Psoas muscle (tissue), 8 donors: ENCODE data around the gene KIAA1671. TPM values are rescaled to one million over a fixed set of nuclear protein-coding genes. Genes with fewer than 3 reads are reported as not detected.
A peak's percentile ranks its signal among the peaks of the same experiment; 100 is the strongest.

Experiments
- ATAC-seq, 4 donors: fragments of 200-7000 bp; cut with Tn5 transposase; one replicate each; pipeline ENCODE4 v1.9.1; 2020; ENCODE audit warnings: moderate library complexity in 3 of 4, mild to moderate bottlenecking in 2 of 4
- DNase-seq, 2 donors: peaks; one replicate each; pipeline ENCODE4 v3.0.0-alpha.2; 2020
- H3K27ac ChIP-seq: fragments of 200-600 bp; one replicate; pipeline ENCODE4 v1.8.0; 2022
- H3K27me3 ChIP-seq, 3 donors: fragments of 200-600 bp in 1 of 3; one replicate each; pipeline versions ENCODE4 v1.6.1 to v1.8.0; 2013 to 2022; ENCODE audit warnings: low read length in 2 of 3, mild to moderate bottlenecking in 2 of 3, moderate library complexity in 1 of 3; ENCODE audit not compliant: insufficient read depth in 3 of 3
- H3K36me3 ChIP-seq, 2 donors: fragments of 200-600 bp in 1 of 2; one replicate each; pipeline versions ENCODE4 v1.6.1 to v1.8.0; 2013 to 2022; ENCODE audit warnings: low read depth in 1 of 2, mild to moderate bottlenecking in 1 of 2, moderate library complexity in 1 of 2; ENCODE audit not compliant: insufficient read depth in 1 of 2
- H3K4me1 ChIP-seq: fragments of 200-600 bp; one replicate; pipeline ENCODE4 v1.8.0; 2022
- H3K4me3 ChIP-seq: fragments of 200-600 bp; one replicate; pipeline ENCODE4 v1.8.0; 2022; ENCODE audit warnings: mild to moderate bottlenecking
- H3K9me3 ChIP-seq: fragments of 200-600 bp; one replicate; pipeline ENCODE4 v1.8.0; 2022
- WGBS, 3 donors: extraction: QIAGEN DNeasy Blood & Tissue Kit; methylation state at CpG; one replicate each; pipeline versions ENCODE4 v1.1.6 to v1.1.7; 2013; 5-methylcytosine and 5-hydroxymethylcytosine counted together
- intact Hi-C, 2 donors: fragments of 100-400 bp; cut with DNase I; formaldehyde crosslinking; loops; one replicate each; pipeline versions ENCODE4 v1.11.0 to v1.14.2; 2022
- polyA plus RNA-seq, 3 donors: library from polyadenylated mRNA; stranded (reverse); fragments of 200-250 nt; gene quantifications; one replicate each; pipeline ENCODE4 v1.2.3, GENCODE V29; 2013
- total RNA-seq, 4 donors: library from RNA; stranded (reverse); fragmentation: NEBNext Ultra II Directional in 2 of 4; extraction: Animal tissue kit (Norgen Biotek cat#: 25700) in 2 of 4; gene quantifications; one replicate each; pipeline versions ENCODE4 v1.2.1 to v1.2.4, GENCODE V29; 2021 to 2023
- TF ChIP-seq, protein P1 (sequence below): fragments of 200-600 bp; IDR thresholded peaks from one replicate; pipeline ENCODE4 v1.8.0; 2022; ENCODE audit warnings: antibody characterized with exemption
- donor health status: healthy with polysubstance abuse.
- donor health status: DM: no; HTN: no; CAD: no; lungs with moderate emphysema.
- donor health status: Bipolar disorder and iron deficiency.
- donor health status: healthy.
- donor health status: DM: yes; HTN: yes; CAD: no.
- donor health status: DM: no; HTN: no; CAD: no.
- donor health status: DM: no; HTN: no; CAD: no.
- donor health status: DM: yes; HTN: yes; CAD: no.

The KIAA1671 gene
- total and polyA plus RNA-seq, 7 donors: 1.9 to 56.9 (median 15.8) TPM

DNA sequence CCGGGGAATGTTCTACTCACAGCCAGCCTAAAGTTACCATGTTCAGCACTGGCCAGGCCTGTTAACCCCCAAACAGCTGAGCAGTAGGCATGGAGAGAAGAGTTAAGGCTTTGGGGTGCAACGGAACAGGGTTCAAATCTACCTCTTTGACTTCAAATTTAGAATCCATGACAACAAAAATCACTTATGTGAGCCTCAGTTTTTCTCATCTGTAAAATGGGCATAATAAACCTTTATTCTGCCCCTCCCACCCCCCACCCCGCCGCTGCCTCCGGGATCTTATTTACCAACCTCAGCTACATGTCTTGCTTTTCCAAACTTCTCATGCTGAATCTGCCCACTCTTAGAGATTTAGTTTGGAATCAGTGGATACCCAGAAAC is 134.4 kb downstream of the KIAA1671 start:
- TF ChIP-seq, protein P1, sequence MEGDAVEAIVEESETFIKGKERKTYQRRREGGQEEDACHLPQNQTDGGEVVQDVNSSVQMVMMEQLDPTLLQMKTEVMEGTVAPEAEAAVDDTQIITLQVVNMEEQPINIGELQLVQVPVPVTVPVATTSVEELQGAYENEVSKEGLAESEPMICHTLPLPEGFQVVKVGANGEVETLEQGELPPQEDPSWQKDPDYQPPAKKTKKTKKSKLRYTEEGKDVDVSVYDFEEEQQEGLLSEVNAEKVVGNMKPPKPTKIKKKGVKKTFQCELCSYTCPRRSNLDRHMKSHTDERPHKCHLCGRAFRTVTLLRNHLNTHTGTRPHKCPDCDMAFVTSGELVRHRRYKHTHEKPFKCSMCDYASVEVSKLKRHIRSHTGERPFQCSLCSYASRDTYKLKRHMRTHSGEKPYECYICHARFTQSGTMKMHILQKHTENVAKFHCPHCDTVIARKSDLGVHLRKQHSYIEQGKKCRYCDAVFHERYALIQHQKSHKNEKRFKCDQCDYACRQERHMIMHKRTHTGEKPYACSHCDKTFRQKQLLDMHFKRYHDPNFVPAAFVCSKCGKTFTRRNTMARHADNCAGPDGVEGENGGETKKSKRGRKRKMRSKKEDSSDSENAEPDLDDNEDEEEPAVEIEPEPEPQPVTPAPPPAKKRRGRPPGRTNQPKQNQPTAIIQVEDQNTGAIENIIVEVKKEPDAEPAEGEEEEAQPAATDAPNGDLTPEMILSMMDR: no peak
- intact Hi-C loops: loop anchor here in 1 of 2 donors (5.0 kb wide), 1 partner anchor 265 kb away; no protein-coding TSS in a partner anchor
- 56 to 62% (median 60%) methylated on average over 5 of the region's 5 CpGs for whole genome bisulfite sequencing, 3 donors
- no peaks in the 10 kb centered on the region for H3K36me3 ChIP-seq
- no peak overlapping the region for H3K4me3 ChIP-seq
- DNase-seq (no peak), ATAC-seq (no peak)
- H3K9me3 ChIP-seq: no peaks in the 10 kb centered on the region
- no peaks in the 10 kb centered on the region for H3K4me1 ChIP-seq
- no peaks in the 10 kb centered on the region for H3K27me3 ChIP-seq
- H3K27ac ChIP-seq: no peak overlapping the region

DNA sequence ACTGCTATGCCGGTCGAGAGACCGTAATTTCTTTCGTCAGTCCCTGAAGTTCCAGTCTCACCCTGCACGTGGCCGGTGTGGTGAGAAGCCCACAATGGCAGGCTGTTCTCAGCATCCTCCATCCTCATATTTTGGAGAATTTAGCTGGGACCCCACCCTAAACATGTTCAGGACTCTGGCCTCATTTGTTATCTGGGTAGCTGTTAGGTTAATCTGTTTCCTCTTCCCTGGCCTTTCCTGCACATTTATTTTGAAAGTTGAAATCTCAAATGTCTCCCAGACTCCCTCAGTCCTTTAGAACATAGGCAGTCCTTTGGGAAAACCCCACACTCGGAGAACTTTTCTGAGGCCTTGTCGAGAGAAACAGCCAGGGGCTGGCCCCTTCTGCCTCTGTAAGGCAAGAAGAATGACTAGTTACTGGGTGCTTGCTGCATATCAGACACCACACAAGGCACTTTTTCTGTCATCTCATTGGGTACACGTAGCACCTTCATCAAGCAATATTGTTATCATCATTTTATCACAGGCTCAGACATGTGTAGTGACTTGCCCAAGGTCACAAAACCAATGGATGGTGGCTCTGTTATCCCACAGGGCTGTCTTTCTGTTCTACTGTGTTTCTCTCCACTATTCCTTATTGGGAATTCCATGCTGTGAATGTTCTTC is 137.8 kb downstream of the KIAA1671 start:
- no peaks in the 10 kb centered on the region for H3K36me3 ChIP-seq
- ATAC-seq (no peak), DNase-seq (no peak)
- intact Hi-C loops: no loop called here
- H3K4me1 ChIP-seq: no peaks in the 10 kb centered on the region
- H3K27ac ChIP-seq: peak overlapping the region; percentile 4
- H3K4me3 ChIP-seq: no peak overlapping the region
- no peaks in the 10 kb centered on the region for H3K27me3 ChIP-seq
- WGBS, 3 donors: 65 to 71% (median 71%) methylated on average over 9 of the region's 9 CpGs
- H3K9me3 ChIP-seq: no peaks in the 10 kb centered on the region
- TF ChIP-seq, protein P1: no peak

DNA sequence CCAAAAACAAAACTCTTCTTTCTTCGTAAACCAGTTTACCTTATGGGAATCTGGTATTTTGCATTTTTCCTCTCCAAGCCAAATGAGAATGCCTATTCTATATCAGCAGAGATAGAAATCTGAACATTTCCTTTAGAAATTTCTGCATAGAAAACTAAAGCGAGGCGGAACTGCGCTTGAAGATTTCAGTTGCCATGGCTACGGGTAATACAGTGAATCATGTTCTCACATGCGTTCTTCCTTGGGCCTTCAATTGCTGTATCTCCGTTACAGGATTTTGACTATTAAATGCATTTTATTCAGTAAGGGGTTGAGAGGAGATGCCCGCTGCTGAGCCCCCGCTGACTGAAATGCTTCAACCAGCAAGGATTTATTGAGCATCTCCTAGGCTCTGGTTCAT is 138.9 kb downstream of the KIAA1671 start:
- H3K27me3 ChIP-seq: no peaks in the 10 kb centered on the region
- H3K9me3 ChIP-seq: no peaks in the 10 kb centered on the region
- ATAC-seq (no peak), DNase-seq (no peak)
- no peak overlapping the region for H3K4me3 ChIP-seq
- TF ChIP-seq, protein P1: no peak
- H3K27ac ChIP-seq: no peak overlapping the region
- no peaks in the 10 kb centered on the region for H3K36me3 ChIP-seq
- WGBS, 3 donors: 87 to 91% (median 91%) methylated on average over 9 of the region's 9 CpGs
- intact Hi-C loops: no loop called here
- H3K4me1 ChIP-seq: no peaks in the 10 kb centered on the region

DNA sequence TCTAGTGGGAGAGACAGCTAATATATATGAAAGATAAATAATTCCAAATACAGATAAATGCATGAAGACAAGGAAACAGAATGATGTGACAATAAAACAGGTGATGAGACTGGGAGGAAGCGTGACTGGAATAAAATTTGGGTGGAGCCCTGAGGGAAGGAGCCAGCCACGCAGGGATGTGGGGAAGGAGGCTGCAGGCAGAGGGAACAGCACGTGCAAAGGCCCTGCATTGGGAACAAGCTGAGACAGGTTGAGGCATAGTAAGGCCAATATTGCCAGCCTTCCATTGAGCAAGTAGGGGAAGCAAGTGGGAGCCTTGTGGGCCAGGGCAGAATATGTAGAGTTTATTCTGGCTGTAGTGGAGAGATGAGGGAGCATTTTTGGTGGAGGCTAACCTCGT is 139.6 kb downstream of the KIAA1671 start:
- no peak overlapping the region for H3K4me3 ChIP-seq
- no peaks in the 10 kb centered on the region for H3K36me3 ChIP-seq
- no peaks in the 10 kb centered on the region for H3K4me1 ChIP-seq
- DNase-seq (no peak), ATAC-seq (no peak)
- intact Hi-C loops: no loop called here
- no peaks in the 10 kb centered on the region for H3K27me3 ChIP-seq
- no peaks in the 10 kb centered on the region for H3K9me3 ChIP-seq
- no peak overlapping the region for H3K27ac ChIP-seq
- TF ChIP-seq, protein P1: no peak
- WGBS, 3 donors: 81 to 91% (median 84%) methylated on average over 4 of the region's 4 CpGs

DNA sequence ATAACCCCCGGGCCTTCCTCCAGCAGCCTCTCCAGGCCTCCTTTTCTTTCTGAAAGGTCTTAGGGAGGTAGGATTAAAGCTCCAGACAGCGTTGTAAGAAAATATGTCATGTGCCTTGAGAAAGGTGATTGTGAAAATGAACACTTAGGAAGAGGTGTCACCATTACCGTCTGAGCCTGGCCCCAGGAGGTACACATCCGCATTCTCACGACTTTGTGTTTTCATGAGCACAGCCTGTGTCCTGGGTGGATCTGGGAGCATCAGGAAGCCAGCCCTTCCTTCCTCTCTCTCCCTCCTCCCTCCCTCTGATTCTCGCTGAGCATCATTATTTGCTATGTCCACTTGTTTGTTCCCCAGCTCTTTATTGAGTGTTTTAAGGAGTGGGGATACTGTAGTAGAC is 142.1 kb downstream of the KIAA1671 start:
- intact Hi-C loops: no loop called here
- ATAC-seq (no peak), DNase-seq (no peak)
- no peaks in the 10 kb centered on the region for H3K9me3 ChIP-seq
- H3K4me1 ChIP-seq: no peaks in the 10 kb centered on the region
- no peaks in the 10 kb centered on the region for H3K27me3 ChIP-seq
- WGBS, 3 donors: 66 to 74% (median 73%) methylated on average over 6 of the region's 6 CpGs
- TF ChIP-seq, protein P1: no peak
- no peak overlapping the region for H3K4me3 ChIP-seq
- no peak overlapping the region for H3K27ac ChIP-seq
- H3K36me3 ChIP-seq: no peaks in the 10 kb centered on the region
